Measurements from ENCODE around the gene ACHE.

The ACHE gene

DNA sequence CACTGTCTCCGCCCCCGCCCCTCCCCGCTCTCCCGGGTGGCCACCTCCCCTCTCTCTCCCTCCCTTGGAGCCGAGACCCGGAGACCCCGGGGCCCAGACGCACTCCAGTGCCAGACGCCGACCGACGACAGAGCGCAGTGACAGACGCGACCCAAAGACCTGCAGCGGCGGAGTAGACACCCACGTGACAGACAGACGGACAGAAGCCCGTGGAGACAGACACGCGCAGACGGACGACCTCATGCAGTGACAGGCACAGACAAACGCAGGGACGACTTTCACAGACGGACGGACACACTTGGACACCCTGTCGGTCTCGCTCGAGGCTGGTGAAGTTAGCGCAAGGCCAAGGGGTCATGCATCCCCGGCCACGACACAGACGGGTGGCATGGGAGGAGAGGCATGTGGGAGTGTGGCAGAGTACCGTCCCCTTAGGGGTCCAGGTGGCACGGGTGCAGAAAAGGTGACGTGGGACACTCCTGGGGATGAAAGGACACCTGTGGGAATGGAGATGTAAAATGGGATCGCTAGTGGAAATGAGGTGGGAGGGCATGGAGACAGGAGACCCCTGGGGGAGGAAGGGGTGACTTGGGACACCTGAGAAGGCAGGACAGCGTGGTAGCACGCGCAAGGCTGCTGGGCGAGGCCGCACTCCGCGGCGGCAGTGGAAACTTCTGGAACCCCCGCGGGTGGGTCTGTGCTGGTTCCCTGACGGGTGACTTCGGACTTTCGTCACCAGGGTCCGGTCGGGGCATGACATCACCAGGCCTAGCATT is 456 bp upstream of the ACHE start:
- no peak for FAIRE-seq
- DNase-seq (ENCODE audit: insufficient read length, low spot score) = no peak

DNA sequence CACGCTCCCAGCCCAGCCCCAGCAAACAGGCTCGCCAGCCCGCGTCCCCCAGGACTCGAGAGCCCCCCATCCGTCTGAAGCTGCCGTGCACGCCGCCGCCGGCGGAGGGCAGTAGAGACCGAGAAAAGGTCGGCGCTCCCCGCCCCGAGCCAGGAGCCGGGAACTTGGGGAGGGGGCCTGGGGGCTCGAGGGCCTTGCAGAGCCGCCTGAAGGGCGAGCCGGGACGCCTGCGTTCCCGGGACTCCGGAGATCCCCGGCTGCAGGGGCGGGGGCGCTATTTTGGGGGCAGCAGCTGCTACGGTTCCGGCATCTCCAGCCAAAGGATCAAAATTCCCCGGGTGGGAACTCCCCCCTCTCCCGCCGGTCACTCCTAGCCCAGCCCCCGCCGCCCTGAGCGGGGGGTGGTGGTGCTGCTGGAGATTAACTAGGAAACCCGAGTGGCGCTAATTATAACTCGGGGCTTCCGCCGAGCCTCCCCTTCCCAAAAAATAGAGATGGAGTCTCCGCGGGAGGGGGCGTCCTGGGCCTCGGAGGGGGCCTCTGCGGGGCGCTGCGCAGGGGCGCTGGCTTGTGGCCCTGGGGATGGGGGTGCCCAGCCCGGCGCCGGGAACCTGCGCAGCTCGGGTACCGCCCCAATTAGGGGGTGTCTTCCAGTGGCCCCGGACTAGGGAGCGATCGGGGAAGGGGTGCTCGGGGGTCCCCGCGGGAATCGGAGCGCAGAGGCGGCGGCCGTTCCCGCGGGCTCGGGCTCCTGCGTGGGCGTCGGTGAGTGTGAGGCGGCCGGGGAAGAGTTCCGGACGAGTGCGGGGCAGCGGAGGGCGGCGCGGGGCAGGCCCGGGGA is 608 bp downstream of the ACHE start:
- TF ChIP-seq, protein P1, sequence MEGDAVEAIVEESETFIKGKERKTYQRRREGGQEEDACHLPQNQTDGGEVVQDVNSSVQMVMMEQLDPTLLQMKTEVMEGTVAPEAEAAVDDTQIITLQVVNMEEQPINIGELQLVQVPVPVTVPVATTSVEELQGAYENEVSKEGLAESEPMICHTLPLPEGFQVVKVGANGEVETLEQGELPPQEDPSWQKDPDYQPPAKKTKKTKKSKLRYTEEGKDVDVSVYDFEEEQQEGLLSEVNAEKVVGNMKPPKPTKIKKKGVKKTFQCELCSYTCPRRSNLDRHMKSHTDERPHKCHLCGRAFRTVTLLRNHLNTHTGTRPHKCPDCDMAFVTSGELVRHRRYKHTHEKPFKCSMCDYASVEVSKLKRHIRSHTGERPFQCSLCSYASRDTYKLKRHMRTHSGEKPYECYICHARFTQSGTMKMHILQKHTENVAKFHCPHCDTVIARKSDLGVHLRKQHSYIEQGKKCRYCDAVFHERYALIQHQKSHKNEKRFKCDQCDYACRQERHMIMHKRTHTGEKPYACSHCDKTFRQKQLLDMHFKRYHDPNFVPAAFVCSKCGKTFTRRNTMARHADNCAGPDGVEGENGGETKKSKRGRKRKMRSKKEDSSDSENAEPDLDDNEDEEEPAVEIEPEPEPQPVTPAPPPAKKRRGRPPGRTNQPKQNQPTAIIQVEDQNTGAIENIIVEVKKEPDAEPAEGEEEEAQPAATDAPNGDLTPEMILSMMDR (IDR thresholded peaks at IDR 0.05; ENCODE audit: insufficient read depth, missing control alignments) = peak; percentile 64
- DNase-seq (ENCODE audit: insufficient read length, low spot score) = no peak
- FAIRE-seq = no peak

More for the DNA sequence above, 456 bp upstream of the ACHE start:
- TF ChIP-seq, protein P1 (IDR thresholded peaks at IDR 0.05; ENCODE audit: insufficient read depth, missing control alignments) = no peak

DNA sequence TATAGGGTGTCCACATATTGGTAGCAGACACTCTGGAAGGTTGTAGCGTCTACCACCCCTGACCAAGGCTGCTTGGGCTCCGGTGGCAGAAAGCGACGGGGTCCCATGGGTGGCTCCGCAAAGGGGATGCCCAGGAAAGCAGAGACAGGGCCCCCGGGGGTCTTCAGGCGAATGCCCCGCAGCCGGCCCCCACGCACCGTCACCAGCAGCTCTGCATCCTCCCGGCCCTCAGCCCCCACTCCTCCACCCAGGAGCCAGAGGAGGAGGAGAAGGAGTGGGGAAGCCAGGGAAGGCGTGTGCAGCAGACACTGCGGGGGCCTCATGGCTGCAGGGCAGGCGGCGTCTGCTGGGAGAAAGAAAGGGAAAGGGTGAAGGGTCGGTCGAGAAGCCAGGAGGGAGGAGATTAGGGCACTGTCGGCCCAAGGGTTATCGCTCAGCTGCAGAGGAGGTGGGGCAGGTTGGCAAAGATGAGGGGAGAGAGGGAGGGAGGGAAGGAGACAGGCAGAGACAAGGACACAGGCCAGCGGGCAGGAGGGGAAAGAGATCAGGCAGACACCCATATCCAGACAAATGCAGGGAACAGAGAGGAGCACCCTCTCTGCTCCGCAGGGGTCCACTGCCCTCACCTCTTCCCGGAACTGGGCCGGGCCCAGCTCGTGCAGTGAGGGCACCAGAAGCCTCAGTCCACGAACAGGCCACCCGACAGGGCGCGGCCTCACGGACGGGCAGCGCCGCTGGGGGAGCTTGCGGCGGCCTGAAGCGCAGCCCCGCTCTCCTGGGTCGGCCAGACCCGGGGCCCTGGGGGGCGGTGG is 1.6 kb downstream of the ACHE start:
- TF ChIP-seq, protein P1 (IDR thresholded peaks at IDR 0.05; ENCODE audit: insufficient read depth, missing control alignments) = no peak
- FAIRE-seq = no peak
- no peak for DNase-seq (ENCODE audit: insufficient read length, low spot score)

DNA sequence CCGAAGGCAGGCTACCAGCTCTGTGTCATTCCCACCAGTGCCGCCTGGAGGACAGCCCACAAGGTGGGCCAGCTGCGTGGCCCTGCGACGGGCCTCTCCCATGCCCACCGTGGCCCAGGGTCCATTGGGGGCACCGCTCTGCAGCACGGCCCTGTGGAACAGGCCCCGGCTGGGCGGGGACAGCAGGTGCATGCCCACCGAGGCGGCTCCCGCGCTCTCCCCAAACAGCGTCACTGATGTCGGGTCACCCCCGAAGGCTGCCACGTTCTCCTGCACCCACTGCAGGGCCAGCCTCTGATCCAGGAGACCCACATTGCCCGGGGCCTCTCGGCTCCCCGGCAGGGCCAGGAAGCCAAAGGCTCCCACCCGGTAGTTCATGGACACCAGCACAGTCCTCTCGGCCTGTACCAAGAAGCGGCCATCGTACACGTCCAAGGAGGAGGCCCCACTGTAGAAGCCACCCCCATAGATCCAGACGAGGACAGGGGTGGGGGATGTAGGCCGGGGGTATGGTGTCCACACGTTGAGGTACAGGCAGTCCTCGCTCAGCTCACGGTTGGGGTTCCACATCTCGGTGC is 2.3 kb downstream of the ACHE start:
- FAIRE-seq = no peak
- DNase-seq (ENCODE audit: insufficient read length, low spot score) = no peak
- TF ChIP-seq, protein P1 (IDR thresholded peaks at IDR 0.05; ENCODE audit: insufficient read depth, missing control alignments) = no peak

DNA sequence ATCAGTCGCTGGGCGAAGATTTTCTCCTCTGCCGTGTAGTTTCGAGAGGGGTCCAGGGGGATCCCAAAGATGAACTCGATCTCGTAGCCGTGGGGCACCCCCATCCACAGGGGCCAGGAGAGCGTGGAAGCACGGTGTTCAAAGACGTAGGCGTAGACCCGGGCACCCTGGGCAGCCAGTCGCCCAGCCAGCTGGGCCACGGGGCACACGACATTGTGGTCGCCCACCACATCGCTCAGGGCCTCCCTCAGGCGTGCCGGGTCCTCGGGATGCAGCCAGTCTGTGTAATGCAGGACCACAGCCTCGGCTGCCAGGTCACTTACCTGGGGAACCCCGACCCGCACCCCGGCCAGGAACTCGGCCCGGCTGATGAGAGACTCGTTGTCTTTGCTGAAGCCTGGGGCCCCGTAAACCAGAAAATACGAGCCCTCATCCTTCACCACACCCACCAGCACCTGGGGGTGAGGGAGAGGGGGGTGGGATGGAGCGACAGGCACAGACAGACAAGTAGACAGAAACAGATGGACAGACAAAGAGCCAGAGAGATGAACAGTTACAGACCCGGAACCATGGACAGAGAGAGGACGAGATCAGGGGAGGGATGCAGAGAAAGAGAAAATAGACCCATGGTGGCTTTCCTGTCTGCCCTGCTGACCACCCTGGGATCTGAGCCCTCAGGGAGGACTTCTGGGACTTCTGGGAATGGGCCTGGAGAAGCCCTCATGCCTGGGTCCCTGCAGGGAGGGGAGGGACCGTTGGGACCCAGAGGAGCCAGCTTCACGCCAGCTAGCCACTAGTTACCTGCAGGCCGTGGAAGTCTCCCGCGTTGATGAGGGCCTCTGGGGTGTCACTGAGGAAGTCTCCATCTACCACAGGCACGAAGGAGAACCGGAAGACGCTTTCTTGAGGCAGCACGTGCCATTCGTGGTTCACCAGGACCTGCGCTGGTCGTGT is 3.0 kb downstream of the ACHE start:
- DNase-seq (ENCODE audit: insufficient read length, low spot score) = no peak
- TF ChIP-seq, protein P1 (IDR thresholded peaks at IDR 0.05; ENCODE audit: insufficient read depth, missing control alignments) = no peak
- no peak for FAIRE-seq

Data from D721Med (cell line).